M059J (cell line): ENCODE results near the gene OR9I1. TPM values are rescaled to one million over a fixed set of nuclear protein-coding genes. Genes with fewer than 3 reads are reported as not detected.

Experiments
- DNase-seq: peaks from one replicate; pipeline ENCODE4 v3.0.0-alpha.2; 2012; ENCODE audit warnings: low read depth
- total RNA-seq: library from RNA; depleted of rRNA; stranded (reverse); fragments of >200 nt; shearing (Covaris generic); gene quantifications from 2 replicates; pipeline ENCODE4 v1.2.3, GENCODE V29; 2014; rRNA removed

The OR9I1 gene
- total RNA-seq: not detected in 2 replicates

GRCh38 chr11:58125469-58125868 is at the start of gene OR9I1:
TSS of gene OR9I1 (minus strand) at chr11:58125530. CDS start at chr11:58119444, 6,086 bp downstream.
- DNase-seq: no peak

GRCh38 chr11:58165504-58166106 is 40.3 kb upstream of the OR9I1 start:
- no peak for DNase-seq

GRCh38 chr11:58164990-58165389 is 39.7 kb upstream of the OR9I1 start:
- DNase-seq: no peak

DNA sequence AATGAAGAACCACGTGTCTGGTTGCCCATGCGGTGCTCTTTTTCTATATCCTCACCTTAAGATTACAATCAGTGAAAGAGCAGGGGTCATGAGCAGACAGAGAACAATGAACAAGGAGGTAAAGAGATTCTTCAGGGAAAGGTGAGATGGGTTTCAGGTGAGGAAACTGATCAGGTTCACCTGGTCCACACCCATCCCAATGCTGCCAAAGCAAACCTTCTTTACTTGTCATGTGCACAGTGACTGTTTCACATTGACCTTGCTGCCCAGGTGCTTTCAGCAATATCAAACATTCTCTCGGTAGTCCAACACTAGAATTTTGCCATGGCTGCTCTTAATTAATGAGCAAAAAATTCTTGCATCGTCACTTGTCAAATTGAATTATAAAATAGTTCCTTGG is 39.1 kb upstream of the OR9I1 start:
- no peak for DNase-seq

- DNase-seq: no peak
These were observed 27.5 kb upstream of the OR9I1 start for GRCh38 chr11:58152781-58153180.

DNA sequence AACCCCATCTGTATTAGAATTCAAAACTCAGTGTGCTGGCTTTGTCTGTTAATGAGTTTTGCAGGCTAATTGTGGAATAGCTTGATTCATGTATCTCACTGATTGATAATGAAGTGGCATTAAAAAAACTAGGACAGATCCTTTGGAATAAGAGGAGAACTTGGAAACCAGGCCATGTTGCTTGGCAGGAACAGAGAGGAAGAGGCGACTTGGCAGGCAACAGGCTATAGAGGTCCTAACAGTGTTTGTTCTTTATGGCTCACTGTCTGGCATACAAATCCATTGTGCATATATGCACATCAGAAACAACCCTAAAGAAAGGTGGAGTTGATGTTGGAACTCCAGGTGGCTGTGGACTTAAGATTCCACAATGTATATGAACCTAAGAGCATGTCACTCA is 17.4 kb upstream of the OR9I1 start:
- DNase-seq: no peak

DNA sequence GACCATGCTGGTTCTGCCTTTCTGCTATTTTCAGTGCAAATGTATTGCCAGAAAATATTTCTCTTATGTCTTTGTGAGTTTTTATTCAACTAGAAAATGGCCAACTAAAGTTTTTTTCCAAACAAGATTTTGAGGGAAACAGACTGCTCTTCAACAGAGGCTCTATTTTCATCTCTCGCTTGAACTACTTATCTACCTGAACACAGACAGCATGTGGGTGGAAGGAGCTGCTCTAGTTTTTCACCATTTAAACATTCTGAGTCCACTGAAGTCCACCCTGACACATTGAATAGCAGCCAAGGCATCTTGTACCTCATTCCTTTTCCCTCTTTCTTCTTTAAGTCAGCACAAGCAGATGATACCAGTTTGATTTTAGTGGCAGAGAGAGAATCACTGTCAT is 9.8 kb upstream of the OR9I1 start:
- no peak for DNase-seq

DNA sequence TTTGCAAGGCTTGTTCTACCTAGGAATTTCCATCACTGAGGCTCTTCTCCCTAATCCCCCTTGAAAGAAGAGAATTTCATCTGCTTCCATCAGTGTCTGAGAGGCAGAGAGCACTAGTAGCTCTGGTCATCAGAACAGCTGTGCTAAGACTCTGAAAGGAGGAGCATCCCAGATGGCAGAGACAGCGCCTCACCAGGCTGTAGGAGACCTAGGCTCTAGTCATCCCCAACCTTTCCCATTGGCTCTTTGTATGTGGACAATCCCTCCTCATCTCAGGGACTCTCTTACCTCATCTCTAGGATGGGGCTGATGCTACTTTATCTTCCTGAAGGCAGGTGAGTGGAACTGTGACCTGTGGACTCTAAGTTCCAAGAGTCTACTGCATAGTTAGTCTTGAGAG is 8.8 kb upstream of the OR9I1 start:
- no peak for DNase-seq

- no peak for DNase-seq
These were observed 8.2 kb upstream of the OR9I1 start for GRCh38 chr11:58133309-58134076.

DNA sequence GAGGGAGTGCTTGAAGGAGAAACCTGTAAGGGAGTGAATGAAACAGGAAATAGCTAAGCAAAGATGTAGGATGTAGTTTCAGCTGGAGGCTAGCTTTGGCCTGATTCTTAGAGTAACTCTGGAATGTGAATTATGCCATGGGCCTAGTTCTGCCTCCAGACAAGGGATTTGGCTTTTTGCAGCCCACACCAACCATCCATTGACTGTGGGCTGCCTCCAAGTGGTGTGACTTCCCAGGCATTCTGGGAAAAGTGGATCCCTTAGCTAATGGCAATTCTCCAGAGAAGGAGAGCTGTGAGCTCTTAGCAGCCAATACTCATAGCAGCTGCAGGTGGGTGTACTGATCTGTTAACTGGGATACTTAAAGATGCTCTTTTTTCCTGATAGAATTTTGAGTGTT is 2.0 kb upstream of the OR9I1 start:
- DNase-seq: no peak

- no peak for DNase-seq
These were observed 4.2 kb downstream of the OR9I1 start for GRCh38 chr11:58121096-58121495.

- no peak for DNase-seq
These were observed 27.9 kb downstream of the OR9I1 start for GRCh38 chr11:58097437-58097836.

GRCh38 chr11:58086528-58086927 is 38.8 kb downstream of the OR9I1 start:
- DNase-seq: no peak

GRCh38 chr11:58075781-58076180 is 49.5 kb downstream of the OR9I1 start:
- peak; percentile 61 for DNase-seq

DNA sequence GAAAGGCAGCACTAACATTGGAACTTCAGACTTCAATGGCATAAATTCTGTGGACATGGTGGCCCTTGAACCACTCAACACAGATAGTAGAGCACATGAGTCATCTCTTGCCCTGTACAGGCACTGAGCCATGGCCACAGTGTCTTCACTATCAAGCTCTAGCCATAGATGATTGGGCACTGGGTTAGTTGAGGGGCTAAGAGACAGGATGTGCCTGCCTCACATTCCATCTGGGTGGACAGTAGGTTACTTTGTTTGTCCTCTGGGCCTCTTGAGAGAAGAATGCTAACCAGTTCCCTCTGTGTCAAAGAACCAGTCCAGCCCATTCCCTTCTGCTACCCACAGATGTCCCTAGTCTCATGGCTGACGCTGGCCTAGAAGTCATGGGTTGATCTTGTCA is 54.7 kb downstream of the OR9I1 start:
- no peak for DNase-seq

- no peak for DNase-seq
These were observed 56.7 kb downstream of the OR9I1 start for GRCh38 chr11:58068655-58069054.

GRCh38 chr11:58067685-58068084 is 57.6 kb downstream of the OR9I1 start:
- peak; percentile 57 for DNase-seq

Other genes with a start within 250 kb of the OR9I1 start
- not detected in 2 replicates for gene OR9Q1, start 101.6 kb downstream of the OR9I1 start, total RNA-seq
- not detected in 2 replicates for gene OR6Q1, start 94.6 kb downstream of the OR9I1 start, total RNA-seq
- gene OR9Q2, start 63.5 kb upstream of the OR9I1 start, total RNA-seq: not detected in 2 replicates
- not detected in 2 replicates for gene OR1S2, start 78.6 kb upstream of the OR9I1 start, total RNA-seq
- gene OR1S1, start 87.2 kb upstream of the OR9I1 start, total RNA-seq: not detected in 2 replicates
- gene OR10Q1, start 103.4 kb upstream of the OR9I1 start, total RNA-seq: not detected in 2 replicates
- not detected in 2 replicates for gene OR10W1, start 142.7 kb upstream of the OR9I1 start, total RNA-seq
- not detected in 2 replicates for gene OR5B17, start 233.5 kb upstream of the OR9I1 start, total RNA-seq